Astrocyte (in vitro differentiated cells and primary cell): ENCODE measurements around the gene GABBR2. TPM values are rescaled to one million over a fixed set of nuclear protein-coding genes. Genes with fewer than 3 reads are reported as not detected.

ENCODE experiments used
- DNase-seq: peaks from one replicate; pipeline ENCODE4 v3.0.0-alpha.2; 2010; ENCODE audit warnings: low read depth
- FAIRE-seq: peaks from 2 replicates; lab custom pipeline; 2011; peaks lifted over from hg19 to GRCh38; lab: Jason Lieb, UNC
- H2AFZ ChIP-seq: 2 replicates; pipeline ENCODE4 v1.6.0; 2012; ENCODE audit warnings: low read depth, low read length, inconsistent platforms
- H3K27ac ChIP-seq: 2 replicates; pipeline ENCODE4 v1.5.1; 2011; ENCODE audit warnings: low read depth, low read length, inconsistent platforms
- H3K27me3 ChIP-seq: 2 replicates; pipeline ENCODE4 v1.6.0; 2011; ENCODE audit warnings: low read length, inconsistent platforms; ENCODE audit not compliant: insufficient read depth
- H3K36me3 ChIP-seq: 2 replicates; pipeline ENCODE4 v1.5.1; 2011; ENCODE audit warnings: low read length, inconsistent platforms; ENCODE audit not compliant: insufficient read depth
- H3K4me1 ChIP-seq: 2 replicates; pipeline ENCODE4 v1.5.1; 2011; ENCODE audit warnings: low read length, inconsistent platforms; ENCODE audit not compliant: insufficient read depth
- H3K4me2 ChIP-seq: 2 replicates; pipeline ENCODE4 v1.6.0; 2012; ENCODE audit warnings: low read length, inconsistent platforms
- H3K4me3 ChIP-seq: 2 replicates; pipeline ENCODE4 v1.5.1; 2011; ENCODE audit warnings: low read depth, mild to moderate bottlenecking, low read length, inconsistent platforms; ENCODE audit not compliant: insufficient read depth
- H3K79me2 ChIP-seq: 2 replicates; pipeline ENCODE4 v1.6.0; 2012; ENCODE audit warnings: mild to moderate bottlenecking, low read length, inconsistent platforms; ENCODE audit not compliant: insufficient read depth
- H3K9ac ChIP-seq: 2 replicates; pipeline ENCODE4 v1.6.0; 2012; ENCODE audit warnings: mild to moderate bottlenecking, low read length, inconsistent platforms
- H3K9me3 ChIP-seq: 2 replicates; pipeline ENCODE4 v1.5.1; 2012; ENCODE audit warnings: low read depth, mild to moderate bottlenecking, low read length, inconsistent platforms; ENCODE audit not compliant: insufficient read depth
- H4K20me1 ChIP-seq: 2 replicates; pipeline ENCODE4 v1.6.0; 2012; ENCODE audit warnings: low read length, inconsistent platforms; ENCODE audit not compliant: insufficient read depth
- H3K27ac Mint-ChIP-seq: one replicate; pipeline ENCODE4 v1.8.0; 2021; ENCODE audit warnings: mild to moderate bottlenecking, mixed read lengths; ENCODE audit not compliant: unreplicated experiment
- H3K27me3 Mint-ChIP-seq: one replicate; pipeline ENCODE4 v1.8.0; 2021; ENCODE audit warnings: low read depth, mixed read lengths; ENCODE audit not compliant: unreplicated experiment
- H3K36me3 Mint-ChIP-seq: one replicate; pipeline ENCODE4 v1.8.0; 2021; ENCODE audit warnings: low read depth, mixed read lengths; ENCODE audit not compliant: unreplicated experiment
- H3K4me1 Mint-ChIP-seq: one replicate; pipeline ENCODE4 v1.8.0; 2021; ENCODE audit warnings: low read depth, mixed read lengths; ENCODE audit not compliant: unreplicated experiment
- H3K4me3 Mint-ChIP-seq: one replicate; pipeline ENCODE4 v1.8.0; 2021; ENCODE audit warnings: mild to moderate bottlenecking, moderate library complexity, mixed read lengths; ENCODE audit not compliant: unreplicated experiment
- H3K9me3 Mint-ChIP-seq: one replicate; pipeline ENCODE4 v1.8.0; 2021; ENCODE audit warnings: mild to moderate bottlenecking, mixed read lengths; ENCODE audit not compliant: unreplicated experiment
- CTCF ChIP-seq: IDR thresholded peaks from 2 replicates; pipeline ENCODE4 v1.5.1; 2011; ENCODE audit warnings: low read depth, mild to moderate bottlenecking, inconsistent platforms, low read length, moderate library complexity; ENCODE audit not compliant: insufficient read depth
- EZH2 ChIP-seq: IDR thresholded peaks from 2 replicates; pipeline ENCODE4 v1.6.1; 2012; ENCODE audit warnings: mild to moderate bottlenecking, low read length, inconsistent platforms; ENCODE audit not compliant: insufficient read depth
- total RNA-seq: library from RNA; stranded (reverse); gene quantifications from 2 replicates; pipeline ENCODE4 v1.2.1, GENCODE V29; 2021

Gene GABBR2
- total RNA-seq, 1 donor from 2014 or later = 2.0 TPM

GRCh38 chr9:98575379-98576346 lies 133.1 kb downstream of the GABBR2 start:
- peak; percentile 20 for FAIRE-seq
- Mint-ChIP-seq H3K27me3 (peaks cover 72% of the 10 kb centered on the region), H3K4me1 (peaks cover 20% of the 10 kb centered on the region), H3K9me3 (peaks cover 11% of the 10 kb centered on the region), H3K27ac (peak overlapping the region; percentile 77), H3K4me3 (no peak overlapping the region), H3K36me3 (no peaks in the 10 kb centered on the region)
- Histone ChIP-seq H3K9ac (no peak overlapping the region), H3K4me1 (peaks cover 16% of the 10 kb centered on the region), H3K27ac (no peak overlapping the region), H3K36me3 (no peaks in the 10 kb centered on the region), H3K4me3 (no peak overlapping the region), H3K79me2 (no peaks in the 10 kb centered on the region), H3K4me2 (peak overlapping the region; percentile 30), H2AFZ (peak overlapping the region; percentile 52), H3K9me3 (no peaks in the 10 kb centered on the region), H3K27me3 (peaks cover 18% of the 10 kb centered on the region), H4K20me1 (no peaks in the 10 kb centered on the region)
- peak; percentile 94 for DNase-seq
- no peak for TF ChIP-seq EZH2
- TF ChIP-seq CTCF = no peak

GRCh38 chr9:98573749-98574278 lies 134.9 kb downstream of the GABBR2 start:
- no peak overlapping the region for H3K9ac ChIP-seq
- DNase-seq (no peak), FAIRE-seq (no peak)
- H4K20me1 ChIP-seq = no peaks in the 10 kb centered on the region
- H3K27ac ChIP-seq = no peak overlapping the region
- no peaks in the 10 kb centered on the region for H3K79me2 ChIP-seq
- H3K4me3 Mint-ChIP-seq = no peak overlapping the region
- no peak overlapping the region for H3K4me3 ChIP-seq
- TF ChIP-seq CTCF (no peak), EZH2 (no peak)
- no peaks in the 10 kb centered on the region for H3K9me3 ChIP-seq
- no peak overlapping the region for H2AFZ ChIP-seq
- H3K36me3 ChIP-seq = no peaks in the 10 kb centered on the region
- H3K9me3 Mint-ChIP-seq = peaks cover 9% of the 10 kb centered on the region
- H3K36me3 Mint-ChIP-seq = no peaks in the 10 kb centered on the region
- no peak overlapping the region for H3K4me2 ChIP-seq
- peaks cover 16% of the 10 kb centered on the region for H3K4me1 ChIP-seq
- peaks cover 73% of the 10 kb centered on the region for H3K27me3 Mint-ChIP-seq
- H3K4me1 Mint-ChIP-seq = peaks cover 20% of the 10 kb centered on the region
- peaks cover 15% of the 10 kb centered on the region for H3K27me3 ChIP-seq
- no peak overlapping the region for H3K27ac Mint-ChIP-seq
